Measurements from ENCODE around the gene WDR75.
"Not testable (repeated sequence)": the region's sequence is repeated elsewhere in the genome, so short reads cannot be mapped to it uniquely, and the experiment has no call there.

DNA sequence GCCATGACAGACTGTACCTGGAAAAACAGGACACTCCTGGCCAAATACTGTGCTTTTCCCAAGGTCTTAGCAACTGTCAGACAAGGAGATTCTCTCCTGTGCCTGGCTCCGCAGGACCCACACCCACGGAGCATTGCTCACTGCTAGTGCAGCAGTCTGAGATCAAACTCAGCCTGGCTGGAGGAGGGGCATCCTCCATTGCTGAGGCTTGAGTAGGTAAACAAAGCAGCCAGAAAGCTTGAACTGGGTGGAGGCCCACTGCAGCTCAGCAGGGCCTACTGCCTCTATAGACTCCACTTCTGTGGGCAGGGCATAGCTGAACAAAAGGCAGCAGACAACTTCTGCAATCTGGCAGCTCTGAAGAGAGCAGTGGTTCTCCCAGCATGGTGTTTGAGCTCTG, 10.8 kb upstream of the WDR75 start:
- TF ChIP-seq, protein P1, sequence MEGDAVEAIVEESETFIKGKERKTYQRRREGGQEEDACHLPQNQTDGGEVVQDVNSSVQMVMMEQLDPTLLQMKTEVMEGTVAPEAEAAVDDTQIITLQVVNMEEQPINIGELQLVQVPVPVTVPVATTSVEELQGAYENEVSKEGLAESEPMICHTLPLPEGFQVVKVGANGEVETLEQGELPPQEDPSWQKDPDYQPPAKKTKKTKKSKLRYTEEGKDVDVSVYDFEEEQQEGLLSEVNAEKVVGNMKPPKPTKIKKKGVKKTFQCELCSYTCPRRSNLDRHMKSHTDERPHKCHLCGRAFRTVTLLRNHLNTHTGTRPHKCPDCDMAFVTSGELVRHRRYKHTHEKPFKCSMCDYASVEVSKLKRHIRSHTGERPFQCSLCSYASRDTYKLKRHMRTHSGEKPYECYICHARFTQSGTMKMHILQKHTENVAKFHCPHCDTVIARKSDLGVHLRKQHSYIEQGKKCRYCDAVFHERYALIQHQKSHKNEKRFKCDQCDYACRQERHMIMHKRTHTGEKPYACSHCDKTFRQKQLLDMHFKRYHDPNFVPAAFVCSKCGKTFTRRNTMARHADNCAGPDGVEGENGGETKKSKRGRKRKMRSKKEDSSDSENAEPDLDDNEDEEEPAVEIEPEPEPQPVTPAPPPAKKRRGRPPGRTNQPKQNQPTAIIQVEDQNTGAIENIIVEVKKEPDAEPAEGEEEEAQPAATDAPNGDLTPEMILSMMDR (conservative IDR thresholded peaks at IDR 0.05): not testable (repeated sequence)
- not testable (repeated sequence) for TF ChIP-seq ZFX (IDR thresholded peaks at IDR 0.05)
